ENCODE data around the gene HMGN3.

Gene HMGN3

GRCh38 chr6:79232696-79233462, 1.6 kb downstream of the HMGN3 start:
- no peak for DNase-seq

- no peak for DNase-seq
These were observed 2.8 kb downstream of the HMGN3 start for GRCh38 chr6:79231666-79232065.

GRCh38 chr6:79231101-79231500, 3.4 kb downstream of the HMGN3 start:
- no peak for DNase-seq

GRCh38 chr6:79230149-79230548, 4.3 kb downstream of the HMGN3 start:
- no peak for DNase-seq

- DNase-seq = no peak
These were observed 7.0 kb downstream of the HMGN3 start for GRCh38 chr6:79227445-79227844.

GRCh38 chr6:79226660-79227059, 7.8 kb downstream of the HMGN3 start:
- no peak for DNase-seq

GRCh38 chr6:79225717-79226599, 8.5 kb downstream of the HMGN3 start:
- no peak for DNase-seq

- DNase-seq = no peak
These were observed 10.7 kb downstream of the HMGN3 start for GRCh38 chr6:79223611-79224404.

GRCh38 chr6:79215213-79215824, 19.2 kb downstream of the HMGN3 start:
- no peak for DNase-seq

- DNase-seq = no peak
These were observed 21.6 kb downstream of the HMGN3 start for GRCh38 chr6:79212859-79213258.

- no peak for DNase-seq
These were observed 25.7 kb downstream of the HMGN3 start for GRCh38 chr6:79208816-79209215.

- no peak for DNase-seq
These were observed 30.7 kb downstream of the HMGN3 start for GRCh38 chr6:79203753-79204253.

- no peak for DNase-seq
These were observed 31.9 kb downstream of the HMGN3 start for GRCh38 chr6:79202556-79202955.

GRCh38 chr6:79201983-79202382, 32.5 kb downstream of the HMGN3 start:
- no peak for DNase-seq

GRCh38 chr6:79201143-79201542, 33.3 kb downstream of the HMGN3 start:
- DNase-seq = no peak

- no peak for DNase-seq
These were observed 37.6 kb downstream of the HMGN3 start for GRCh38 chr6:79196912-79197311.

- DNase-seq = no peak
These were observed 40.5 kb downstream of the HMGN3 start for GRCh38 chr6:79193971-79194370.

- DNase-seq = no peak
These were observed 44.6 kb downstream of the HMGN3 start for GRCh38 chr6:79189760-79190350.

- DNase-seq = no peak
These were observed 45.5 kb downstream of the HMGN3 start for GRCh38 chr6:79188885-79189480.

GRCh38 chr6:79188107-79188506, 46.4 kb downstream of the HMGN3 start:
- DNase-seq = no peak

GRCh38 chr6:79186564-79186963, 47.9 kb downstream of the HMGN3 start:
- no peak for DNase-seq

- DNase-seq = no peak
These were observed 49.8 kb downstream of the HMGN3 start for GRCh38 chr6:79184641-79185040.

All from activated effector memory CD4-positive, alpha-beta T cell treated with Interleukin-2 at 50 U/mL for 16 hours (primary cell).